K562 (cell line): ENCODE data around the gene HOXB3. TPM values are rescaled to one million over a fixed set of nuclear protein-coding genes. Genes with fewer than 3 reads are reported as not detected.

ENCODE experiments used
- ATAC-seq: fragments of 200-7000 bp; cut with Tn5 transposase; 3 replicates; pipeline ENCODE4 v1.9.1; 2020; ENCODE audit warnings: moderate library complexity
- BruUV-seq: library from RNA; stranded (reverse); fragments of 400-500 nt; replicated peaks from 2 replicates; lab custom pipeline; 2021; lab: Mats Ljungman, UMichigan
- CTCF ChIA-PET: fragments of 300-600 bp; formaldehyde crosslinking; extraction: SDS; loops from one replicate; lab custom pipeline; 2021; ENCODE audit warnings: low intra/inter-chr PET ratio; lab: Yijun Ruan, JAX
- POLR2A ChIA-PET: fragments of 300-600, 350-650 bp; sonication (Branson Sonifier 250); formaldehyde crosslinking; extraction: SDS; loops from one replicate; lab custom pipeline; 2021; ENCODE audit warnings: antibody characterized with exemption, inconsistent platforms; lab: Yijun Ruan, JAX
- DNase-seq, 4 experiments: peaks; one replicate each; pipeline versions ENCODE4 v3.0.0 to v3.0.0-alpha.2; 2011 to 2018; ENCODE audit warnings: low spot score in 3 of 4, mixed read lengths in 3 of 4; ENCODE audit errors: extremely low read depth in 1 of 4
- FAIRE-seq: peaks from 2 replicates; lab custom pipeline; 2011; peaks lifted over from hg19 to GRCh38; lab: Jason Lieb, UNC
- H2AFZ ChIP-seq: 2 replicates; pipeline ENCODE4 v1.6.0; 2011; ENCODE audit warnings: low read depth, low read length, control low read depth, inconsistent platforms
- H3K27ac ChIP-seq: fragments of 200-600 bp; 3 replicates; pipeline ENCODE4 v1.8.0; 2011; ENCODE audit warnings: low read depth, mild to moderate bottlenecking, control low read depth, inconsistent platforms, low read length, moderate library complexity, mixed read lengths; ENCODE audit errors: extremely low read depth
- H3K27me3 ChIP-seq, 2 experiments: fragments of 300-600 bp in 1 of 2; 2 replicates in 1 of 2; 3 replicates in 1 of 2; pipeline versions ENCODE4 v1.6.0 to v1.8.0; 2011; ENCODE audit warnings: inconsistent platforms in 2 of 2, low read length in 2 of 2, mild to moderate bottlenecking in 1 of 2, mixed read lengths in 1 of 2, moderate library complexity in 1 of 2; ENCODE audit not compliant: control insufficient read depth in 2 of 2, insufficient read depth in 2 of 2
- H3K36me3 ChIP-seq: fragments of 300-600 bp; 3 replicates; pipeline ENCODE4 v1.8.0; 2011; ENCODE audit warnings: mild to moderate bottlenecking, low read length, inconsistent platforms; ENCODE audit not compliant: control insufficient read depth, insufficient read depth
- H3K4me1 ChIP-seq, 2 experiments: fragments of 200-600 bp in 1 of 2; replicated peaks in 1 of 2; 2 replicates in 1 of 2; 3 replicates in 1 of 2; pipeline versions ENCODE4 v1.5.1 to v1.8.0; 2011; ENCODE audit warnings: inconsistent platforms in 2 of 2, low read length in 2 of 2, mild to moderate bottlenecking in 1 of 2, mixed read lengths in 1 of 2, moderate library complexity in 1 of 2; ENCODE audit not compliant: control insufficient read depth in 2 of 2, insufficient read depth in 2 of 2
- H3K4me2 ChIP-seq: 2 replicates; pipeline ENCODE4 v1.6.1; 2011; ENCODE audit warnings: low read length, control low read depth, inconsistent platforms, mixed read lengths; ENCODE audit not compliant: insufficient read depth
- H3K4me3 ChIP-seq: fragments of 200-600 bp; sonication (generic), shearing (Covaris generic); 2 replicates; pipeline ENCODE4 v1.5.1; 2016; ENCODE audit warnings: control low read depth, inconsistent platforms
- H3K79me2 ChIP-seq: fragments of 200-600 bp; 3 replicates; pipeline ENCODE4 v1.8.0; 2011; ENCODE audit warnings: low read length, inconsistent platforms; ENCODE audit not compliant: control insufficient read depth, insufficient read depth
- H3K9ac ChIP-seq, 2 experiments: 2 replicates each; pipeline versions ENCODE4 v1.6.0 to v1.6.1; 2011; ENCODE audit warnings: low read depth in 2 of 2, low read length in 2 of 2, control low read depth in 1 of 2, inconsistent platforms in 1 of 2, mild to moderate bottlenecking in 1 of 2, mixed read lengths in 1 of 2; ENCODE audit not compliant: insufficient read depth in 1 of 2
- H3K9me1 ChIP-seq: one replicate; pipeline ENCODE4 v1.6.0; 2011; ENCODE audit warnings: inconsistent platforms, mild to moderate bottlenecking, low read length, moderate library complexity; ENCODE audit not compliant: control insufficient read depth, insufficient read depth
- H3K9me3 ChIP-seq: replicated peaks from 2 replicates; pipeline ENCODE4 v1.5.1; 2011; ENCODE audit warnings: low read depth, low read length, inconsistent platforms; ENCODE audit not compliant: control insufficient read depth, insufficient read depth
- H4K20me1 ChIP-seq: replicated peaks from 2 replicates; pipeline ENCODE4 v1.6.1; 2011; ENCODE audit warnings: low read length, inconsistent platforms, mixed read lengths; ENCODE audit not compliant: control insufficient read depth, insufficient read depth
- MCM3 ChIP-seq: fragments of 450-650 bp; IDR thresholded peaks from 2 replicates; pipeline ENCODE4 v1.6.1; 2016
- MITF ChIP-seq: IDR thresholded peaks from 2 replicates; pipeline ENCODE4 v1.6.1; 2014; ENCODE audit warnings: antibody characterized with exemption
- MLLT1 ChIP-seq, 2 experiments: fragments of 450-650 bp; IDR thresholded peaks; 2 replicates each; pipeline ENCODE4 v1.6.1; 2016
- NR3C1 ChIP-seq: sonication (generic); formaldehyde crosslinking; IDR thresholded peaks from 2 replicates; pipeline ENCODE4 v1.8.1; 2022; ENCODE audit warnings: missing genetic modification reagents
- STAT5B ChIP-seq: fragments of 250-450 bp; sonication (Bioruptor Pico); IDR thresholded peaks from 2 replicates; pipeline ENCODE4 v1.8.0; 2021; ENCODE audit warnings: mild to moderate bottlenecking, inconsistent platforms
- TAF1 ChIP-seq: IDR thresholded peaks from 2 replicates; pipeline ENCODE4 v1.6.1; 2011; ENCODE audit warnings: mild to moderate bottlenecking, low read length, moderate library complexity; ENCODE audit not compliant: insufficient read depth, control insufficient read depth, severe bottlenecking; ENCODE audit errors: extremely low read depth
- XRCC4 ChIP-seq: IDR thresholded peaks from one replicate; pipeline ENCODE4 v1.6.1; 2011; ENCODE audit not compliant: insufficient read depth, insufficient read length; ENCODE audit errors: extremely low read depth
- ZFP30 ChIP-seq: fragments of 250-450 bp; sonication (Bioruptor Pico); IDR thresholded peaks from 2 replicates; pipeline ENCODE4 v1.8.0; 2022; ENCODE audit warnings: moderate library complexity, mild to moderate bottlenecking, inconsistent platforms, borderline replicate concordance
- ZSCAN32 ChIP-seq: fragments of 450-650 bp; formaldehyde crosslinking; IDR thresholded peaks from 2 replicates; pipeline ENCODE4 v1.4.0; 2020; ENCODE audit warnings: mild to moderate bottlenecking, moderate library complexity
- WGBS: fragments of 100-300 bp; shearing (Covaris generic); methylation state at CpG from one replicate; pipeline ENCODE4 v1.1.6; 2016; ENCODE audit warnings: low coverage, mixed read lengths; ENCODE audit not compliant: insufficient coverage; ENCODE audit errors: missing lambda C conversion rate; 5-methylcytosine and 5-hydroxymethylcytosine counted together
- in situ Hi-C: fragments of 300-500 bp; cut with MboI; formaldehyde crosslinking; loops from 4 replicates; pipeline ENCODE4 v1.15.0; 2018; ENCODE audit warnings: inconsistent platforms, mixed read lengths
- intact Hi-C: fragments of 100-400 bp; cut with micrococcal nuclease; formaldehyde crosslinking; loops from 2 replicates; pipeline ENCODE4 v1.14.2; 2022
- polyA plus RNA-seq, 8 experiments: library from polyadenylated mRNA; depleted of rRNA in 4 of 8; stranded (reverse) in 5 of 8; unstranded in 3 of 8; fragments of >200 nt; fragmentation: Nextera tagmentation in 2 of 8; fragmentation: Illumina TruSeq in 1 of 8; extraction: Ambion mirVana in 2 of 8; extraction: Trizol in 1 of 8; gene quantifications; 2 replicates each; pipeline versions ENCODE4 v1.2.1 to v1.2.3, GENCODE V29; 2011 to 2014; ENCODE audit warnings: inconsistent platforms in 1 of 8, missing spikeins in 1 of 8
- total RNA-seq, 7 experiments: library from RNA; depleted of rRNA in 6 of 7; stranded (reverse); fragments of >200 nt in 6 of 7; fragmentation: Illumina TruSeq in 2 of 7; extraction: Trizol in 2 of 7; gene quantifications; 2 replicates each; pipeline versions ENCODE4 v1.2.1 to v1.2.3, GENCODE V29; 2011 to 2021; ENCODE audit warnings: low replicate concordance in 1 of 7
- TF ChIP-seq, protein P1 (sequence below): sonication (generic); formaldehyde crosslinking; IDR thresholded peaks from 2 replicates; pipeline ENCODE4 v1.8.0; 2022; ENCODE audit warnings: mild to moderate bottlenecking, missing genetic modification reagents
- TF ChIP-seq, protein P2 (sequence below): sonication (generic); formaldehyde crosslinking; IDR thresholded peaks from 2 replicates; pipeline ENCODE4 v1.8.0; 2022; ENCODE audit warnings: mild to moderate bottlenecking, missing genetic modification reagents

The HOXB3 gene
- total and polyA plus RNA-seq, 9 of the 15 experiments (the other 6 are each of a cell fraction or from before 2014, with no cell fraction given) = 2.4 to 41.3 (median 20.2) TPM

DNA sequence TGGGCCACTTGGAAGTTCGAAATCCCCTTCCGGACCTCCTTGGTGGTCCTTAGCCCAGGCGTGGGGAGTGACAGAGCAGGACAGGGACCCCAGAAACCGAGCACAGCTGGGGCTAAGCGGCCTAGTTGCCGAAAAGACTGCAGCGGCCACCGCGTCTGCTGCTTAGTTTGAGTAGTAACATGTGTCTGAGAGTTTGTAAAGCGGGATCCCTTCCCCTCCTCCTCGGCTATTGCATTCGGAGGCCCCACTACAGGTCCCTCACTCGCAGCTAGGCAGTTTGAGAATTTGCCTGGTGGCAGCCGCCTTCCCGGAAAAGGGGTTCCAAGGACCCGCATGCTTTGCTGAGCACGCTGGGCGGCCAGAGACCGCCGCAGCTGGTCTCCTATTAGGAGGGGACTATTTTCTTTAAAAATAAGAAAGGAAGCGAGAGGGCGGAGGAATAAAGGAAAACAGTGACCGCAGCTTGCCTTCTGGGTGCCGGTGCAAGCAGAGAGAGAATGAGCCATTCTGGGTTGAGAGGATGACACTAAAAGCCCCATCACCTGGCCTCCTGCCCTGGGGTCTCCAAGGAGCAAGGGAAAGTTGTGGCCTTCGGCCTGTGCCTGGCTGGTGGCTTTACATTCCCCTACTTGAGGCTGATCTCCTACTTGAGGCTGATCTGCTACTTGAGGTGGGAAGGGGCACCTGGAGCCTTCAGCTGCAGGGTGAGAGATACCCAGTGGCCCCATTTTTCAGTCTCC lies 4.7 kb upstream of the HOXB3 start:
- no peak for TF ChIP-seq ZFP30
- TF ChIP-seq, protein P1, sequence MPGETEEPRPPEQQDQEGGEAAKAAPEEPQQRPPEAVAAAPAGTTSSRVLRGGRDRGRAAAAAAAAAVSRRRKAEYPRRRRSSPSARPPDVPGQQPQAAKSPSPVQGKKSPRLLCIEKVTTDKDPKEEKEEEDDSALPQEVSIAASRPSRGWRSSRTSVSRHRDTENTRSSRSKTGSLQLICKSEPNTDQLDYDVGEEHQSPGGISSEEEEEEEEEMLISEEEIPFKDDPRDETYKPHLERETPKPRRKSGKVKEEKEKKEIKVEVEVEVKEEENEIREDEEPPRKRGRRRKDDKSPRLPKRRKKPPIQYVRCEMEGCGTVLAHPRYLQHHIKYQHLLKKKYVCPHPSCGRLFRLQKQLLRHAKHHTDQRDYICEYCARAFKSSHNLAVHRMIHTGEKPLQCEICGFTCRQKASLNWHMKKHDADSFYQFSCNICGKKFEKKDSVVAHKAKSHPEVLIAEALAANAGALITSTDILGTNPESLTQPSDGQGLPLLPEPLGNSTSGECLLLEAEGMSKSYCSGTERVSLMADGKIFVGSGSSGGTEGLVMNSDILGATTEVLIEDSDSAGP (CRISPR knock-in tag) = no peak
- TF ChIP-seq MCM3 = no peak
- TF ChIP-seq NR3C1 (CRISPR knock-in tag) = no peak
- TF ChIP-seq ZSCAN32 (CRISPR knock-in tag) = no peak
- no peak for TF ChIP-seq STAT5B (CRISPR knock-in tag)
- no peak for TF ChIP-seq MLLT1 (IDR thresholded peaks at IDR 0.05)
- TF ChIP-seq, protein P2, sequence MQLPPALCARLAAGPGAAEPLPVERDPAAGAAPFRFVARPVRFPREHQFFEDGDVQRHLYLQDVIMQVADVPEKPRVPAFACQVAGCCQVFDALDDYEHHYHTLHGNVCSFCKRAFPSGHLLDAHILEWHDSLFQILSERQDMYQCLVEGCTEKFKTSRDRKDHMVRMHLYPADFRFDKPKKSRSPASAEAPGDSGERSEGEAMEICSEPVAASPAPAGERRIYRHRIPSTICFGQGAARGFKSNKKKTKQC (CRISPR knock-in tag) = no peak
- no peak for TF ChIP-seq XRCC4
- TF ChIP-seq TAF1 = no peak
- TF ChIP-seq MITF = no peak
- intact Hi-C loops = no loop called here
- no peak for FAIRE-seq

More for the DNA sequence above, 4.7 kb upstream of the HOXB3 start:
- Histone ChIP-seq H2AFZ (peak overlapping the region; percentile 85), H3K27me3 (no peaks in the 10 kb centered on the region), H3K9me3 (no peaks in the 10 kb centered on the region), H3K27ac (no peak overlapping the region), H3K36me3 (no peaks in the 10 kb centered on the region; the same call in 2 of the 3 replicates), H4K20me1 (no peaks in the 10 kb centered on the region), H3K4me3 (no peak overlapping the region), H3K4me1 (peaks cover 13 to 47% of the 10 kb centered on the region in 2 experiments), H3K9me1 (no peaks in the 10 kb centered on the region), H3K79me2 (peaks cover 12% of the 10 kb centered on the region; the same call in 2 of the 3 replicates), H3K4me2 (no peak overlapping the region), H3K9ac (no peak overlapping the region)
- ATAC-seq = no peak
- 79% methylated on average over 18 of the region's 25 CpGs for WGBS
- CTCF ChIA-PET = interaction anchor here (0.5 to 2.8 kb wide), 13 partner anchors 94 to 706 kb away, joined by 3 to 19 read pairs (median 4); no protein-coding TSS in a partner anchor
- in situ Hi-C loops = loop anchor here (5.0 kb wide), 1 partner anchor 257 kb away; no protein-coding TSS in a partner anchor
- POLR2A ChIA-PET = interaction anchor here (3.7 kb wide), 1 partner anchor 11 kb away, joined by 12 read pairs; no protein-coding TSS in a partner anchor
- DNase-seq = no peak
- BruUV-seq = no TSS peak
